Neural progenitor cell (in vitro differentiated cells): ENCODE measurements around the gene ADARB2. TPM values are rescaled to one million over a fixed set of nuclear protein-coding genes. Genes with fewer than 3 reads are reported as not detected.

Experiments
- DNase-seq: peaks from one replicate; pipeline ENCODE4 v3.0.0-alpha.2; 2016; ENCODE audit warnings: low spot score
- H2AFZ ChIP-seq: fragments of 200-600 bp; sonication (generic); replicated peaks from 2 replicates; pipeline ENCODE4 v1.6.1; 2016; ENCODE audit warnings: antibody characterized with exemption
- H3F3A ChIP-seq: fragments of 200-600 bp; sonication (generic); 2 replicates; pipeline ENCODE4 v1.6.1; 2016; ENCODE audit warnings: antibody characterized with exemption, low read depth
- H3K27ac ChIP-seq: fragments of 200-600 bp; sonication (generic); 2 replicates; pipeline ENCODE4 v1.5.1; 2016; ENCODE audit warnings: mild to moderate bottlenecking
- H3K27me3 ChIP-seq: fragments of 200-600 bp; sonication (generic); 2 replicates; pipeline ENCODE4 v1.6.1; 2016; ENCODE audit warnings: mild to moderate bottlenecking, moderate library complexity
- H3K36me3 ChIP-seq: fragments of 200-600 bp; sonication (generic); 2 replicates; pipeline ENCODE4 v1.5.1; 2016
- H3K4me1 ChIP-seq: fragments of 200-600 bp; sonication (generic); 2 replicates; pipeline ENCODE4 v1.6.1; 2016; ENCODE audit warnings: mixed run types
- H3K4me2 ChIP-seq: fragments of 200-600 bp; sonication (generic); 2 replicates; pipeline ENCODE4 v1.6.1; 2016
- H3K4me3 ChIP-seq: fragments of 200-600 bp; sonication (generic); 2 replicates; pipeline ENCODE4 v1.5.1; 2016
- H3K79me2 ChIP-seq: fragments of 200-600 bp; sonication (generic); 2 replicates; pipeline ENCODE4 v1.6.1; 2016; ENCODE audit warnings: low read depth
- H3K9ac ChIP-seq: fragments of 200-600 bp; sonication (generic); 2 replicates; pipeline ENCODE4 v1.6.1; 2016
- H3K9me3 ChIP-seq: fragments of 200-600 bp; sonication (generic); 2 replicates; pipeline ENCODE4 v1.5.1; 2016; ENCODE audit warnings: low read depth
- H4K20me1 ChIP-seq: fragments of 200-600 bp; sonication (generic); 2 replicates; pipeline ENCODE4 v1.6.1; 2016; ENCODE audit warnings: low read depth
- H3K27ac Mint-ChIP-seq: 3 replicates; pipeline ENCODE4 v1.8.0; 2021; ENCODE audit warnings: mixed read lengths
- H3K27me3 Mint-ChIP-seq: 2 replicates; pipeline ENCODE4 v1.8.0; 2022; ENCODE audit warnings: low read depth, mild to moderate bottlenecking, inconsistent platforms, moderate library complexity, mixed read lengths; ENCODE audit not compliant: insufficient read depth
- H3K36me3 Mint-ChIP-seq: 3 replicates; pipeline ENCODE4 v1.8.0; 2021; ENCODE audit warnings: mixed read lengths
- H3K4me1 Mint-ChIP-seq: 3 replicates; pipeline ENCODE4 v1.8.0; 2021; ENCODE audit warnings: mixed read lengths
- H3K4me3 Mint-ChIP-seq: 3 replicates; pipeline ENCODE4 v1.8.0; 2021; ENCODE audit warnings: mild to moderate bottlenecking, moderate library complexity, mixed read lengths
- H3K9me3 Mint-ChIP-seq: 3 replicates; pipeline ENCODE4 v1.8.0; 2020; ENCODE audit warnings: mixed read lengths
- EZH2 ChIP-seq: fragments of 200-600 bp; sonication (generic); IDR thresholded peaks from 2 replicates; pipeline ENCODE4 v1.6.1; 2017; ENCODE audit warnings: antibody characterized with exemption, mild to moderate bottlenecking, moderate library complexity
- EZH2phosphoT487 ChIP-seq: fragments of 200-600 bp; sonication (generic); IDR thresholded peaks from 2 replicates; pipeline ENCODE4 v1.6.1; 2017; ENCODE audit warnings: antibody characterized with exemption
- total RNA-seq: library from RNA; depleted of rRNA; stranded (reverse); fragments of >200 nt; gene quantifications from 2 replicates; pipeline ENCODE4 v1.2.3, GENCODE V29; 2015; ENCODE audit warnings: low replicate concordance
- TF ChIP-seq, protein P1 (sequence below): fragments of 200-600 bp; sonication (generic); IDR thresholded peaks from 2 replicates; pipeline ENCODE4 v1.5.1; 2017; ENCODE audit warnings: antibody characterized with exemption, mild to moderate bottlenecking

The ADARB2 gene
- total RNA-seq, 1 donor from 2014 or later = not detected

DNA sequence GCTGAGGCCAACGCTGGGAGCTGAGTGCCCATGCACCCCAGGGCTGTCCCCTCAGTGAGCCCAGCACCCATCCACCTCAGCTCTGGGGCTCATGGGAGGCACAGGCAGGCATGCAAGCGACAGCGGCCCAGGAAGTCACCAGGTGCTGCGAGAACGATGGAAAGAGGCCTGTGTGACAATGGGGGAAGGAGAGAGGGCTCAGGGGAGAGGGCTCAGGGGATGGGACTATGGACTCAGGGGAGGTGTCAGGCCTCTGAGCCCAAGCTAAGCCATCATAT, 388.6 kb downstream of the ADARB2 start:
- no peak for DNase-seq
- Histone ChIP-seq H3K79me2 (no peaks in the 10 kb centered on the region), H4K20me1 (no peaks in the 10 kb centered on the region), H3K27me3 (no peaks in the 10 kb centered on the region), H3K4me3 (no peak overlapping the region), H3K36me3 (no peaks in the 10 kb centered on the region), H3K9me3 (no peaks in the 10 kb centered on the region), H2AFZ (no peak overlapping the region), H3K4me1 (no peaks in the 10 kb centered on the region), H3K27ac (no peak overlapping the region), H3K4me2 (no peak overlapping the region), H3F3A (no peaks in the 10 kb centered on the region), H3K9ac (no peak overlapping the region)
- Mint-ChIP-seq H3K36me3 (no peaks in the 10 kb centered on the region), H3K27ac (no peak overlapping the region), H3K4me3 (no peak overlapping the region), H3K9me3 (no peaks in the 10 kb centered on the region), H3K27me3 (peaks cover 11% of the 10 kb centered on the region), H3K4me1 (peaks cover 25% of the 10 kb centered on the region)
- TF ChIP-seq EZH2 = no peak
- no peak for TF ChIP-seq EZH2phosphoT487
- TF ChIP-seq, protein P1, sequence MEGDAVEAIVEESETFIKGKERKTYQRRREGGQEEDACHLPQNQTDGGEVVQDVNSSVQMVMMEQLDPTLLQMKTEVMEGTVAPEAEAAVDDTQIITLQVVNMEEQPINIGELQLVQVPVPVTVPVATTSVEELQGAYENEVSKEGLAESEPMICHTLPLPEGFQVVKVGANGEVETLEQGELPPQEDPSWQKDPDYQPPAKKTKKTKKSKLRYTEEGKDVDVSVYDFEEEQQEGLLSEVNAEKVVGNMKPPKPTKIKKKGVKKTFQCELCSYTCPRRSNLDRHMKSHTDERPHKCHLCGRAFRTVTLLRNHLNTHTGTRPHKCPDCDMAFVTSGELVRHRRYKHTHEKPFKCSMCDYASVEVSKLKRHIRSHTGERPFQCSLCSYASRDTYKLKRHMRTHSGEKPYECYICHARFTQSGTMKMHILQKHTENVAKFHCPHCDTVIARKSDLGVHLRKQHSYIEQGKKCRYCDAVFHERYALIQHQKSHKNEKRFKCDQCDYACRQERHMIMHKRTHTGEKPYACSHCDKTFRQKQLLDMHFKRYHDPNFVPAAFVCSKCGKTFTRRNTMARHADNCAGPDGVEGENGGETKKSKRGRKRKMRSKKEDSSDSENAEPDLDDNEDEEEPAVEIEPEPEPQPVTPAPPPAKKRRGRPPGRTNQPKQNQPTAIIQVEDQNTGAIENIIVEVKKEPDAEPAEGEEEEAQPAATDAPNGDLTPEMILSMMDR = no peak

DNA sequence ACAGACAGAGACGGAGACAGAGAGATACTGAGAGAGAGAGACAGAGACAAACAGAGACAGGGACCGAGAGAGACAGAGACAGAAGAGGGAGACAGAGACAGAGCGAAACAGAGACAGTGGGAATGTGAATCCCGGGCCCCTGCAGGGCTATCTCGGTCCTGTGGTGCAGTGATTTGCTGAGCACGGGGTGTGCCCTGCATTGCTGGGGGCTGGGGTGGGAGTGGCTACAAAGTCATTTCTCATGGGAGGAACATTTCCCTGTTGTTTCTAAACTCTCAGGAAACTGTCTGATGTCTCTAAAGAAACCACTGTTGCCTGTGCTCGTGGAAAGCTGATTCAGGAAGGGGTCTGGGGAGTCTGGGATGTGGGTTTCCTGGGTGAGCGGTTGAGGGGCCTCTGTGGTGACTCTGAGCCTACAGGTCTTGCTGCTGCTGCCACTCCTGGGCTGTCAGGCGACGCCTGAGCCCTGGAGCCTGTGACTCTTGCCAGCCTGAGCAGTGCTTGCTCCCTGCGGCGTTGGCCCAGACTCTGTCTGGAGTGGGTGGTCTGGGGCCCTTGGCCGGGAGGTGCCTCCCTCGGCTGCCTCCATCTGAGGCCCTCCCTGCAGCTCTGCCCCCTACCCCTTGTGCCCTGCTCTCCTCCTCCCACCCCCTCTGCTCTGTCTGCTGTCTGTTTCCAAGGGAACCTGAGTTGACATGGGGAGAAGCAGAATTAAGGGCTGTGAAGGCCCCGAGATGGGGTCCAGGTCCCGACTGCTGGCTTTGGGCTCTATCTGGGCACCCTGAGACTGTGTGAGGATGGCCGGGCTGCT, 389.2 kb downstream of the ADARB2 start:
- Histone ChIP-seq H2AFZ (no peak overlapping the region), H3K9me3 (no peaks in the 10 kb centered on the region), H3K4me1 (no peaks in the 10 kb centered on the region), H3K4me3 (no peak overlapping the region), H3K9ac (no peak overlapping the region), H3K36me3 (no peaks in the 10 kb centered on the region), H3K4me2 (no peak overlapping the region), H3K79me2 (no peaks in the 10 kb centered on the region), H3F3A (no peaks in the 10 kb centered on the region), H3K27ac (no peak overlapping the region), H4K20me1 (no peaks in the 10 kb centered on the region), H3K27me3 (no peaks in the 10 kb centered on the region)
- Mint-ChIP-seq H3K27ac (no peak overlapping the region), H3K27me3 (peaks cover 11% of the 10 kb centered on the region), H3K4me3 (no peak overlapping the region), H3K36me3 (no peaks in the 10 kb centered on the region), H3K9me3 (no peaks in the 10 kb centered on the region), H3K4me1 (peaks cover 25% of the 10 kb centered on the region)
- DNase-seq = no peak
- no peak for TF ChIP-seq EZH2
- TF ChIP-seq, protein P1 = no peak
- no peak for TF ChIP-seq EZH2phosphoT487

DNA sequence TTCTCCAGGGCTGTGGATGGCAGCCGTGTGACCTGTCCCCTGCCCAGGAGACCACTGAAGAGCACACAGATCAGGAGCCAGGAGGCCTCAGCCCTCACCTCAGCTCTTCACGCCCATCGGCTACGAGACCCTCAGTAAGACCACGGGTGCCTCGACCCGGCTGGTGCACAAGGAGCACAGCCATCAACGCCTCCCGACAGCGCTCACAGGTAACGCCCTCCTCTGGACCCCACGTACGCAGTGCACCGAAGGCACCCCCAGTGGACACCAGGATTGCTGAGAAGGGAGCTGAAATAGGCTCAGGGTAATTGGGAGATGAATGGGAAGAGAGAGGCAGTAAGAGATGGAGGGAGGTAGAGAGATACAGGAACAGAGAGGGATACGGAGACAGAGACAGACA, 389.8 kb downstream of the ADARB2 start:
- Histone ChIP-seq H4K20me1 (no peaks in the 10 kb centered on the region), H3K27ac (no peak overlapping the region), H3F3A (no peaks in the 10 kb centered on the region), H2AFZ (no peak overlapping the region), H3K27me3 (no peaks in the 10 kb centered on the region), H3K9me3 (no peaks in the 10 kb centered on the region), H3K4me1 (no peaks in the 10 kb centered on the region), H3K36me3 (no peaks in the 10 kb centered on the region), H3K4me2 (no peak overlapping the region), H3K4me3 (no peak overlapping the region), H3K79me2 (no peaks in the 10 kb centered on the region), H3K9ac (no peak overlapping the region)
- no peak for DNase-seq
- H3K4me1 Mint-ChIP-seq = peaks cover 25% of the 10 kb centered on the region
- H3K9me3 Mint-ChIP-seq = no peaks in the 10 kb centered on the region
- TF ChIP-seq EZH2 = no peak
- TF ChIP-seq, protein P1 = no peak
- no peak for TF ChIP-seq EZH2phosphoT487
- peaks cover 11% of the 10 kb centered on the region for H3K27me3 Mint-ChIP-seq
- H3K4me3 Mint-ChIP-seq = no peak overlapping the region
- no peaks in the 10 kb centered on the region for H3K36me3 Mint-ChIP-seq
- H3K27ac Mint-ChIP-seq = no peak overlapping the region
